BJ (cell line): ENCODE results near the gene ANKRD44. TPM values are rescaled to one million over a fixed set of nuclear protein-coding genes. Genes with fewer than 3 reads are reported as not detected.

Experiments
- CTCF ChIA-PET: fragments of 350-600 bp; formaldehyde crosslinking; extraction: SDS; loops from one replicate; lab custom pipeline; 2021; ENCODE audit warnings: antibody characterized with exemption, inconsistent platforms; lab: Yijun Ruan, JAX
- POLR2A ChIA-PET: fragments of 300-600 bp; sonication (Branson Sonifier 250); formaldehyde crosslinking; extraction: SDS; loops from one replicate; lab custom pipeline; 2021; ENCODE audit warnings: antibody characterized with exemption; lab: Charles Lee
- DNase-seq: peaks from one replicate; pipeline ENCODE4 v3.0.0-alpha.2; 2011; ENCODE audit warnings: low read depth
- H3K27me3 ChIP-seq: 2 replicates; pipeline ENCODE4 v1.6.0; 2011; ENCODE audit warnings: low read length; ENCODE audit not compliant: control insufficient read depth, insufficient read depth
- H3K36me3 ChIP-seq: 2 replicates; pipeline ENCODE4 v1.5.1; 2011; ENCODE audit warnings: low read length; ENCODE audit not compliant: control insufficient read depth, insufficient read depth
- H3K4me3 ChIP-seq: 2 replicates; pipeline ENCODE4 v1.5.1; 2011; ENCODE audit warnings: low read depth, mild to moderate bottlenecking, control low read depth, low read length
- CTCF ChIP-seq: IDR thresholded peaks from 2 replicates; pipeline ENCODE4 v1.5.1; 2011; ENCODE audit warnings: low read depth, mild to moderate bottlenecking, control low read depth, inconsistent platforms, low read length, moderate library complexity; ENCODE audit not compliant: insufficient read depth
- polyA plus RNA-seq: library from polyadenylated mRNA; depleted of rRNA; stranded (reverse); fragments of >200 nt; gene quantifications from 2 replicates; pipeline ENCODE4 v1.2.3, GENCODE V29; 2011

Gene ANKRD44
- polyA plus RNA-seq, 1 experiment = 12.4 TPM

- Histone ChIP-seq H3K4me3 (no peak overlapping the region), H3K36me3 (no peaks in the 10 kb centered on the region), H3K27me3 (no peaks in the 10 kb centered on the region)
- ChIA-PET CTCF (interaction anchor here (3.2 kb wide), 1 partner anchor 11 kb away, joined by 23 read pairs; no protein-coding TSS in a partner anchor), POLR2A (no interaction called here)
- TF ChIP-seq CTCF = no peak
- DNase-seq = no peak
Measured at GRCh38 chr2:197124639-197125390, 185.8 kb downstream of the ANKRD44 start.

- no peak for DNase-seq
- Histone ChIP-seq H3K4me3 (no peak overlapping the region), H3K27me3 (no peaks in the 10 kb centered on the region), H3K36me3 (no peaks in the 10 kb centered on the region)
- ChIA-PET POLR2A (no interaction called here), CTCF (interaction anchor here (1.0 to 2.1 kb wide), 3 partner anchors 9 to 256 kb away, joined by 3 to 19 read pairs (median 3); no protein-coding TSS in a partner anchor)
- no peak for TF ChIP-seq CTCF
Measured at GRCh38 chr2:197122821-197123220, 187.8 kb downstream of the ANKRD44 start.

GRCh38 chr2:197121756-197122385 is 188.7 kb downstream of the ANKRD44 start:
- Histone ChIP-seq H3K4me3 (no peak overlapping the region), H3K36me3 (no peaks in the 10 kb centered on the region), H3K27me3 (no peaks in the 10 kb centered on the region)
- no peak for TF ChIP-seq CTCF
- ChIA-PET POLR2A (no interaction called here), CTCF (interaction anchor here (1.0 to 1.4 kb wide), 2 partner anchors 9 to 10 kb away, joined by 3 to 7 read pairs; no protein-coding TSS in a partner anchor)
- no peak for DNase-seq

- CTCF ChIA-PET = interaction anchor here (1.0 kb wide), 1 partner anchor 8 kb away, joined by 7 read pairs; no protein-coding TSS in a partner anchor
- TF ChIP-seq CTCF = no peak
Measured at GRCh38 chr2:197121255-197121654, 189.3 kb downstream of the ANKRD44 start.

GRCh38 chr2:197116306-197116879 is 194.2 kb downstream of the ANKRD44 start:
- no peak for TF ChIP-seq CTCF
- no peak overlapping the region for H3K4me3 ChIP-seq
- H3K36me3 ChIP-seq = no peaks in the 10 kb centered on the region
- ChIA-PET POLR2A (no interaction called here), CTCF (interaction anchor here (0.6 to 0.8 kb wide), 2 partner anchors 20 to 270 kb away, joined by 3 to 4 read pairs; no protein-coding TSS in a partner anchor)
- no peaks in the 10 kb centered on the region for H3K27me3 ChIP-seq
- DNase-seq = no peak

More at GRCh38 chr2:197121255-197121654, 189.3 kb downstream of the ANKRD44 start:
- DNase-seq = no peak
- Histone ChIP-seq H3K36me3 (no peaks in the 10 kb centered on the region), H3K27me3 (no peaks in the 10 kb centered on the region), H3K4me3 (no peak overlapping the region)
- POLR2A ChIA-PET = no interaction called here
